Suppressor macrophage (primary cell): ENCODE data around the gene CCZ1.
"Not testable (repeated sequence)": the region's sequence is repeated elsewhere in the genome, so short reads cannot be mapped to it uniquely, and the experiment has no call there.

ENCODE experiments used
- DNase-seq, 4 experiments: peaks; one replicate each; pipeline ENCODE4 v3.0.0-alpha.2; 2020 to 2022

Gene CCZ1

GRCh38 chr7:5916529-5916928, 18.0 kb downstream of the CCZ1 start:
- DNase-seq, result not testable (repeated sequence)

GRCh38 chr7:5924180-5924579, 25.6 kb downstream of the CCZ1 start:
- DNase-seq, result not testable (repeated sequence)

GRCh38 chr7:5924630-5925029, 26.1 kb downstream of the CCZ1 start:
- DNase-seq, result not testable (repeated sequence)

GRCh38 chr7:5926263-5926870, 27.8 kb downstream of the CCZ1 start:
- DNase-seq, result not testable (repeated sequence)

GRCh38 chr7:5930290-5930689, 31.8 kb downstream of the CCZ1 start:
- not testable (repeated sequence) for DNase-seq

GRCh38 chr7:5931250-5931649, 32.7 kb downstream of the CCZ1 start:
- not testable (repeated sequence) for DNase-seq

GRCh38 chr7:5931905-5932644, 33.5 kb downstream of the CCZ1 start:
- not testable (repeated sequence) for DNase-seq

GRCh38 chr7:5934945-5935450, 36.5 kb downstream of the CCZ1 start:
- not testable (repeated sequence) for DNase-seq

- not testable (repeated sequence) for DNase-seq
Measured at GRCh38 chr7:5963205-5963604, 64.7 kb downstream of the CCZ1 start.

GRCh38 chr7:5963810-5964209, 65.3 kb downstream of the CCZ1 start:
- not testable (repeated sequence) for DNase-seq

- not testable (repeated sequence) for DNase-seq
Measured at GRCh38 chr7:5970347-5970911, 71.9 kb downstream of the CCZ1 start, which contains the start of gene RSPH10B. RSPH10B (minus strand) TSS chr7:5970689; CDS start chr7:5967116, 3,573 bp downstream.

- not testable (repeated sequence) for DNase-seq
Measured at GRCh38 chr7:5973580-5973979, 75.0 kb downstream of the CCZ1 start.
